ENCODE data around the gene NNT.

- no peak for TF ChIP-seq STAT3 (IDR thresholded peaks at IDR 0.05; ENCODE audit: low read depth, low read length)
- TF ChIP-seq, protein P1, sequence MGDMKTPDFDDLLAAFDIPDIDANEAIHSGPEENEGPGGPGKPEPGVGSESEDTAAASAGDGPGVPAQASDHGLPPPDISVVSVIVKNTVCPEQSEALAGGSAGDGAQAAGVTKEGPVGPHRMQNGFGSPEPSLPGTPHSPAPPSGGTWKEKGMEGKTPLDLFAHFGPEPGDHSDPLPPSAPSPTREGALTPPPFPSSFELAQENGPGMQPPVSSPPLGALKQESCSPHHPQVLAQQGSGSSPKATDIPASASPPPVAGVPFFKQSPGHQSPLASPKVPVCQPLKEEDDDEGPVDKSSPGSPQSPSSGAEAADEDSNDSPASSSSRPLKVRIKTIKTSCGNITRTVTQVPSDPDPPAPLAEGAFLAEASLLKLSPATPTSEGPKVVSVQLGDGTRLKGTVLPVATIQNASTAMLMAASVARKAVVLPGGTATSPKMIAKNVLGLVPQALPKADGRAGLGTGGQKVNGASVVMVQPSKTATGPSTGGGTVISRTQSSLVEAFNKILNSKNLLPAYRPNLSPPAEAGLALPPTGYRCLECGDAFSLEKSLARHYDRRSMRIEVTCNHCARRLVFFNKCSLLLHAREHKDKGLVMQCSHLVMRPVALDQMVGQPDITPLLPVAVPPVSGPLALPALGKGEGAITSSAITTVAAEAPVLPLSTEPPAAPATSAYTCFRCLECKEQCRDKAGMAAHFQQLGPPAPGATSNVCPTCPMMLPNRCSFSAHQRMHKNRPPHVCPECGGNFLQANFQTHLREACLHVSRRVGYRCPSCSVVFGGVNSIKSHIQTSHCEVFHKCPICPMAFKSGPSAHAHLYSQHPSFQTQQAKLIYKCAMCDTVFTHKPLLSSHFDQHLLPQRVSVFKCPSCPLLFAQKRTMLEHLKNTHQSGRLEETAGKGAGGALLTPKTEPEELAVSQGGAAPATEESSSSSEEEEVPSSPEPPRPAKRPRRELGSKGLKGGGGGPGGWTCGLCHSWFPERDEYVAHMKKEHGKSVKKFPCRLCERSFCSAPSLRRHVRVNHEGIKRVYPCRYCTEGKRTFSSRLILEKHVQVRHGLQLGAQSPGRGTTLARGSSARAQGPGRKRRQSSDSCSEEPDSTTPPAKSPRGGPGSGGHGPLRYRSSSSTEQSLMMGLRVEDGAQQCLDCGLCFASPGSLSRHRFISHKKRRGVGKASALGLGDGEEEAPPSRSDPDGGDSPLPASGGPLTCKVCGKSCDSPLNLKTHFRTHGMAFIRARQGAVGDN (IDR thresholded peaks at IDR 0.05): no peak
Observed at GRCh38 chr5:43659075-43659474, 56.1 kb downstream of the NNT start.

Data from GM12878 (cell line).